K562 (cell line): ENCODE data around the gene PDE4D. TPM values are rescaled to one million over a fixed set of nuclear protein-coding genes. Genes with fewer than 3 reads are reported as not detected.
A peak's percentile ranks its signal among the peaks of the same experiment; 100 is the strongest.

Source experiments
- ATAC-seq: fragments of 200-7000 bp; cut with Tn5 transposase; 3 replicates; pipeline ENCODE4 v1.9.1; 2020; ENCODE audit warnings: moderate library complexity
- BruUV-seq: library from RNA; stranded (reverse); fragments of 400-500 nt; replicated peaks from 2 replicates; lab custom pipeline; 2021; lab: Mats Ljungman, UMichigan
- CTCF ChIA-PET: fragments of 300-600 bp; formaldehyde crosslinking; extraction: SDS; loops from one replicate; lab custom pipeline; 2021; ENCODE audit warnings: low intra/inter-chr PET ratio; lab: Yijun Ruan, JAX
- POLR2A ChIA-PET: fragments of 300-600, 350-650 bp; sonication (Branson Sonifier 250); formaldehyde crosslinking; extraction: SDS; loops from one replicate; lab custom pipeline; 2021; ENCODE audit warnings: antibody characterized with exemption, inconsistent platforms; lab: Yijun Ruan, JAX
- DNase-seq, 4 experiments: peaks; one replicate each; pipeline versions ENCODE4 v3.0.0 to v3.0.0-alpha.2; 2011 to 2018; ENCODE audit warnings: low spot score in 3 of 4, mixed read lengths in 3 of 4; ENCODE audit errors: extremely low read depth in 1 of 4
- FAIRE-seq: peaks from 2 replicates; lab custom pipeline; 2011; peaks lifted over from hg19 to GRCh38; lab: Jason Lieb, UNC
- H2AFZ ChIP-seq: 2 replicates; pipeline ENCODE4 v1.6.0; 2011; ENCODE audit warnings: low read depth, low read length, control low read depth, inconsistent platforms
- H3K27ac ChIP-seq: fragments of 200-600 bp; 3 replicates; pipeline ENCODE4 v1.8.0; 2011; ENCODE audit warnings: low read depth, mild to moderate bottlenecking, control low read depth, inconsistent platforms, low read length, moderate library complexity, mixed read lengths; ENCODE audit errors: extremely low read depth
- H3K27me3 ChIP-seq, 2 experiments: fragments of 300-600 bp in 1 of 2; 2 replicates in 1 of 2; 3 replicates in 1 of 2; pipeline versions ENCODE4 v1.6.0 to v1.8.0; 2011; ENCODE audit warnings: inconsistent platforms in 2 of 2, low read length in 2 of 2, mild to moderate bottlenecking in 1 of 2, mixed read lengths in 1 of 2, moderate library complexity in 1 of 2; ENCODE audit not compliant: control insufficient read depth in 2 of 2, insufficient read depth in 2 of 2
- H3K36me3 ChIP-seq: fragments of 300-600 bp; 3 replicates; pipeline ENCODE4 v1.8.0; 2011; ENCODE audit warnings: mild to moderate bottlenecking, low read length, inconsistent platforms; ENCODE audit not compliant: control insufficient read depth, insufficient read depth
- H3K4me1 ChIP-seq, 2 experiments: fragments of 200-600 bp in 1 of 2; replicated peaks in 1 of 2; 2 replicates in 1 of 2; 3 replicates in 1 of 2; pipeline versions ENCODE4 v1.5.1 to v1.8.0; 2011; ENCODE audit warnings: inconsistent platforms in 2 of 2, low read length in 2 of 2, mild to moderate bottlenecking in 1 of 2, mixed read lengths in 1 of 2, moderate library complexity in 1 of 2; ENCODE audit not compliant: control insufficient read depth in 2 of 2, insufficient read depth in 2 of 2
- H3K4me2 ChIP-seq: 2 replicates; pipeline ENCODE4 v1.6.1; 2011; ENCODE audit warnings: low read length, control low read depth, inconsistent platforms, mixed read lengths; ENCODE audit not compliant: insufficient read depth
- H3K4me3 ChIP-seq: fragments of 200-600 bp; sonication (generic), shearing (Covaris generic); 2 replicates; pipeline ENCODE4 v1.5.1; 2016; ENCODE audit warnings: control low read depth, inconsistent platforms
- H3K79me2 ChIP-seq: fragments of 200-600 bp; 3 replicates; pipeline ENCODE4 v1.8.0; 2011; ENCODE audit warnings: low read length, inconsistent platforms; ENCODE audit not compliant: control insufficient read depth, insufficient read depth
- H3K9ac ChIP-seq, 2 experiments: 2 replicates each; pipeline versions ENCODE4 v1.6.0 to v1.6.1; 2011; ENCODE audit warnings: low read depth in 2 of 2, low read length in 2 of 2, control low read depth in 1 of 2, inconsistent platforms in 1 of 2, mild to moderate bottlenecking in 1 of 2, mixed read lengths in 1 of 2; ENCODE audit not compliant: insufficient read depth in 1 of 2
- H3K9me1 ChIP-seq: one replicate; pipeline ENCODE4 v1.6.0; 2011; ENCODE audit warnings: inconsistent platforms, mild to moderate bottlenecking, low read length, moderate library complexity; ENCODE audit not compliant: control insufficient read depth, insufficient read depth
- H3K9me3 ChIP-seq: replicated peaks from 2 replicates; pipeline ENCODE4 v1.5.1; 2011; ENCODE audit warnings: low read depth, low read length, inconsistent platforms; ENCODE audit not compliant: control insufficient read depth, insufficient read depth
- H4K20me1 ChIP-seq: replicated peaks from 2 replicates; pipeline ENCODE4 v1.6.1; 2011; ENCODE audit warnings: low read length, inconsistent platforms, mixed read lengths; ENCODE audit not compliant: control insufficient read depth, insufficient read depth
- ARNT ChIP-seq, 2 experiments: fragments of 450-650 bp; IDR thresholded peaks; 2 replicates each; pipeline ENCODE4 v1.6.1; 2016; ENCODE audit warnings: mild to moderate bottlenecking in 1 of 2
- CBX1 ChIP-seq: sonication (generic); IDR thresholded peaks from 2 replicates; pipeline ENCODE4 v1.6.1; 2016; ENCODE audit warnings: antibody characterized with exemption, low read depth, mild to moderate bottlenecking
- CEBPG ChIP-seq, 3 experiments: fragments of 200-800 bp in 1 of 3; sonication (Bioruptor generic) in 1 of 3; sonication (generic) in 1 of 3; formaldehyde crosslinking in 1 of 3; IDR thresholded peaks in 2 of 3; conservative IDR thresholded peaks in 1 of 3; 2 replicates each; pipeline versions ENCODE4 v1.6.1 to v1.8.0; 2016 to 2022; ENCODE audit warnings: missing compliant biosample characterization in 2 of 3, missing genetic modification characterization in 2 of 3, mild to moderate bottlenecking in 1 of 3, missing genetic modification reagents in 1 of 3
- SRSF1 ChIP-seq: fragments of 200-400 bp; formaldehyde crosslinking; IDR thresholded peaks from 2 replicates; pipeline ENCODE4 v1.6.1; 2017; ENCODE audit warnings: mild to moderate bottlenecking, low read depth, low read length, moderate library complexity
- ZBTB8A ChIP-seq: fragments of 450-650 bp; IDR thresholded peaks from 2 replicates; pipeline ENCODE4 v1.6.1; 2018; ENCODE audit warnings: mild to moderate bottlenecking, moderate library complexity; ENCODE audit not compliant: partially characterized antibody
- WGBS: fragments of 100-300 bp; shearing (Covaris generic); methylation state at CpG from one replicate; pipeline ENCODE4 v1.1.6; 2016; ENCODE audit warnings: low coverage, mixed read lengths; ENCODE audit not compliant: insufficient coverage; ENCODE audit errors: missing lambda C conversion rate; 5-methylcytosine and 5-hydroxymethylcytosine counted together
- in situ Hi-C: fragments of 300-500 bp; cut with MboI; formaldehyde crosslinking; loops from 4 replicates; pipeline ENCODE4 v1.15.0; 2018; ENCODE audit warnings: inconsistent platforms, mixed read lengths
- intact Hi-C: fragments of 100-400 bp; cut with micrococcal nuclease; formaldehyde crosslinking; loops from 2 replicates; pipeline ENCODE4 v1.14.2; 2022
- polyA plus RNA-seq, 8 experiments: library from polyadenylated mRNA; depleted of rRNA in 4 of 8; stranded (reverse) in 5 of 8; unstranded in 3 of 8; fragments of >200 nt; fragmentation: Nextera tagmentation in 2 of 8; fragmentation: Illumina TruSeq in 1 of 8; extraction: Ambion mirVana in 2 of 8; extraction: Trizol in 1 of 8; gene quantifications; 2 replicates each; pipeline versions ENCODE4 v1.2.1 to v1.2.3, GENCODE V29; 2011 to 2014; ENCODE audit warnings: inconsistent platforms in 1 of 8, missing spikeins in 1 of 8
- total RNA-seq, 7 experiments: library from RNA; depleted of rRNA in 6 of 7; stranded (reverse); fragments of >200 nt in 6 of 7; fragmentation: Illumina TruSeq in 2 of 7; extraction: Trizol in 2 of 7; gene quantifications; 2 replicates each; pipeline versions ENCODE4 v1.2.1 to v1.2.3, GENCODE V29; 2011 to 2021; ENCODE audit warnings: low replicate concordance in 1 of 7
- TF ChIP-seq, protein P1 (sequence below): IDR thresholded peaks from 2 replicates; pipeline ENCODE4 v1.6.1; 2016; ENCODE audit warnings: missing genetic modification characterization, missing compliant biosample characterization
- TF ChIP-seq, protein P2 (sequence below): fragments of 250-450 bp; sonication (Bioruptor Pico); IDR thresholded peaks from 2 replicates; pipeline ENCODE4 v1.8.0; 2021; ENCODE audit warnings: moderate library complexity, mild to moderate bottlenecking, inconsistent platforms
- TF ChIP-seq, protein P3 (sequence below): fragments of 250-450 bp; sonication (Bioruptor Pico); IDR thresholded peaks from 2 replicates; pipeline ENCODE4 v1.5.1; 2021; ENCODE audit warnings: mild to moderate bottlenecking
- TF ChIP-seq, protein P4 (sequence below): sonication (generic); formaldehyde crosslinking; IDR thresholded peaks from 2 replicates; pipeline ENCODE4 v1.5.0; 2020; ENCODE audit warnings: missing genetic modification reagents

The PDE4D gene
- total and polyA plus RNA-seq, 9 of the 15 experiments (the other 6 are each of a cell fraction or from before 2014, with no cell fraction given): 0.04 to 0.46 (median 0.13) TPM

DNA sequence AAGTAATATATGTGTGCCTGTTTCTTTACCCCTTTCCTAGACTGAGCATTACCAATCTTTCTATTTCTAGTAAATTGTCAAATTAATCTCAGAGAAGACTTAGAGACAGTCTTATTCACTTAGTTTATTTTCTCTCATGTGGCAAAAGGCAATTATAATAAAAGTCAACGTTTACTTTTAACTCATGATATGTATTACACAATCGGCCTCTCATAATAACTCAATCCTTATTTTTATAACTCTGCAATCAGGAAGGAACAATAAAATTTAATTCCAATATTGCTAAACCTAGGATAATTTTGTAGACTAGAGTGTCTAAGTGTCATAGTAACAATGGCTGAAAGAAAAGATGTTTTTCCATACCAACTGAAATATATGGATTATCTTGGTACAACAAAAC lies 214.6 kb downstream of the PDE4D start:
- no peaks in the 10 kb centered on the region for H3K79me2 ChIP-seq
- BruUV-seq: no TSS peak
- no peaks in the 10 kb centered on the region for H4K20me1 ChIP-seq
- ChIA-PET POLR2A (no interaction called here), CTCF (no interaction called here)
- H2AFZ ChIP-seq: no peak overlapping the region
- FAIRE-seq (no peak), DNase-seq (no peak), ATAC-seq (no peak)
- H3K4me1 ChIP-seq: no peaks in the 10 kb centered on the region
- no peak overlapping the region for H3K4me3 ChIP-seq
- no peak overlapping the region for H3K9ac ChIP-seq
- no peaks in the 10 kb centered on the region for H3K36me3 ChIP-seq
- in situ Hi-C loops (loop anchor here (10.0 kb wide), 1 partner anchor 494 kb away; no protein-coding TSS in a partner anchor), intact Hi-C loops (no loop called here)
- 0% methylated on average over 2 of the region's 2 CpGs for WGBS
- no peak overlapping the region for H3K4me2 ChIP-seq
- no peaks in the 10 kb centered on the region; the same call in 1 of the 2 replicates for H3K9me3 ChIP-seq
- no peak overlapping the region for H3K27ac ChIP-seq
- no peaks in the 10 kb centered on the region for H3K9me1 ChIP-seq
- H3K27me3 ChIP-seq: no peaks in the 10 kb centered on the region
- TF ChIP-seq, protein P1, sequence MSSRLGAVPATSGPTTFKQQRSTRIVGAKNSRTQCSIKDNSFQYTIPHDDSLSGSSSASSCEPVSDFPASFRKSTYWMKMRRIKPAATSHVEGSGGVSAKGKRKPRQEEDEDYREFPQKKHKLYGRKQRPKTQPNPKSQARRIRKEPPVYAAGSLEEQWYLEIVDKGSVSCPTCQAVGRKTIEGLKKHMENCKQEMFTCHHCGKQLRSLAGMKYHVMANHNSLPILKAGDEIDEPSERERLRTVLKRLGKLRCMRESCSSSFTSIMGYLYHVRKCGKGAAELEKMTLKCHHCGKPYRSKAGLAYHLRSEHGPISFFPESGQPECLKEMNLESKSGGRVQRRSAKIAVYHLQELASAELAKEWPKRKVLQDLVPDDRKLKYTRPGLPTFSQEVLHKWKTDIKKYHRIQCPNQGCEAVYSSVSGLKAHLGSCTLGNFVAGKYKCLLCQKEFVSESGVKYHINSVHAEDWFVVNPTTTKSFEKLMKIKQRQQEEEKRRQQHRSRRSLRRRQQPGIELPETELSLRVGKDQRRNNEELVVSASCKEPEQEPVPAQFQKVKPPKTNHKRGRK (tag): no peak
- no peak for TF ChIP-seq CEBPG (CRISPR knock-in tag; IDR thresholded peaks at IDR 0.05)
- peak in 1 of 2 experiments; percentile 26; a peak in 1 of 4 replicates for TF ChIP-seq CEBPG (tag; conservative IDR thresholded peaks at IDR 0.05 in 1 of 2, IDR thresholded peaks at IDR 0.05 in 1 of 2)

DNA sequence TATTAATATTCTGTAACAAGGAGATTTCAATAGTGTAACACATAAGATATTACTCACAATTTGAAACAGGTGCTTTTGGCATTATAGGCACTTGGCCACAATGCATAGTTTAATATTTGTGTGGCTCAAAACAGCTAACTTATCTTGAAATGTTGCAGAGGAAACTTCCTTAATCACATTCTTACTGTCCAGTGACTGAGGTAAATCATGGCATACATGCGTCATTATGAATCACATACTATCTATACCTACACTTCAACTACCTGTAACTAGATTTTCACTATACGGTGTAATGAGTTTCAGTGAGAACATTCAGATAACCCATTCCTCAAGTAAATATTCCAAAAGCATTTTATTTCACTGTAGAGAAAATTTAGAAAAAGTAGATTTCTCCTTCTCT lies 218.8 kb downstream of the PDE4D start:
- in situ Hi-C loops: loop anchor here (10.0 kb wide), 1 partner anchor 490 kb away; no protein-coding TSS in a partner anchor
- no peaks in the 10 kb centered on the region for H3K79me2 ChIP-seq
- no TSS peak for BruUV-seq
- TF ChIP-seq SRSF1 (no peak), CBX1 (no peak), ARNT (IDR thresholded peaks at IDR 0.05) (no peak), ZBTB8A (no peak)
- TF ChIP-seq, protein P2, sequence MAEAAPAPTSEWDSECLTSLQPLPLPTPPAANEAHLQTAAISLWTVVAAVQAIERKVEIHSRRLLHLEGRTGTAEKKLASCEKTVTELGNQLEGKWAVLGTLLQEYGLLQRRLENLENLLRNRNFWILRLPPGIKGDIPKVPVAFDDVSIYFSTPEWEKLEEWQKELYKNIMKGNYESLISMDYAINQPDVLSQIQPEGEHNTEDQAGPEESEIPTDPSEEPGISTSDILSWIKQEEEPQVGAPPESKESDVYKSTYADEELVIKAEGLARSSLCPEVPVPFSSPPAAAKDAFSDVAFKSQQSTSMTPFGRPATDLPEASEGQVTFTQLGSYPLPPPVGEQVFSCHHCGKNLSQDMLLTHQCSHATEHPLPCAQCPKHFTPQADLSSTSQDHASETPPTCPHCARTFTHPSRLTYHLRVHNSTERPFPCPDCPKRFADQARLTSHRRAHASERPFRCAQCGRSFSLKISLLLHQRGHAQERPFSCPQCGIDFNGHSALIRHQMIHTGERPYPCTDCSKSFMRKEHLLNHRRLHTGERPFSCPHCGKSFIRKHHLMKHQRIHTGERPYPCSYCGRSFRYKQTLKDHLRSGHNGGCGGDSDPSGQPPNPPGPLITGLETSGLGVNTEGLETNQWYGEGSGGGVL (CRISPR knock-in tag): no peak
- TF ChIP-seq, protein P3, sequence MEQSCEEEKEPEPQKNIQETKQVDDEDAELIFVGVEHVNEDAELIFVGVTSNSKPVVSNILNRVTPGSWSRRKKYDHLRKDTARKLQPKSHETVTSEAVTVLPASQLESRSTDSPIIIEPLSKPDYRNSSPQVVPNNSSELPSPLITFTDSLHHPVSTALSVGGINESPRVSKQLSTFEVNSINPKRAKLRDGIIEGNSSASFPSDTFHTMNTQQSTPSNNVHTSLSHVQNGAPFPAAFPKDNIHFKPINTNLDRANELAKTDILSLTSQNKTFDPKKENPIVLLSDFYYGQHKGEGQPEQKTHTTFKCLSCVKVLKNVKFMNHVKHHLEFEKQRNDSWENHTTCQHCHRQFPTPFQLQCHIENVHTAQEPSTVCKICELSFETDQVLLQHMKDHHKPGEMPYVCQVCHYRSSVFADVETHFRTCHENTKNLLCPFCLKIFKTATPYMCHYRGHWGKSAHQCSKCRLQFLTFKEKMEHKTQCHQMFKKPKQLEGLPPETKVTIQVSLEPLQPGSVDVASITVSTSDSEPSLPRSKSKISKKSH (CRISPR knock-in tag): no peak
- TF ChIP-seq, protein P4, sequence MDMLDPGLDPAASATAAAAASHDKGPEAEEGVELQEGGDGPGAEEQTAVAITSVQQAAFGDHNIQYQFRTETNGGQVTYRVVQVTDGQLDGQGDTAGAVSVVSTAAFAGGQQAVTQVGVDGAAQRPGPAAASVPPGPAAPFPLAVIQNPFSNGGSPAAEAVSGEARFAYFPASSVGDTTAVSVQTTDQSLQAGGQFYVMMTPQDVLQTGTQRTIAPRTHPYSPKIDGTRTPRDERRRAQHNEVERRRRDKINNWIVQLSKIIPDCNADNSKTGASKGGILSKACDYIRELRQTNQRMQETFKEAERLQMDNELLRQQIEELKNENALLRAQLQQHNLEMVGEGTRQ: no peak

More for the DNA sequence above, 218.8 kb downstream of the PDE4D start:
- H3K9me1 ChIP-seq: no peaks in the 10 kb centered on the region
- H3K4me2 ChIP-seq: no peak overlapping the region
- ChIA-PET CTCF (no interaction called here), POLR2A (no interaction called here)
- no peak for DNase-seq
- no peaks in the 10 kb centered on the region for H4K20me1 ChIP-seq
- no peak overlapping the region for H3K4me3 ChIP-seq
- no peak overlapping the region for H3K27ac ChIP-seq
- intact Hi-C loops: no loop called here
- FAIRE-seq: no peak
- ATAC-seq: no peak
- WGBS: 5% methylated on average over 2 of the region's 2 CpGs
- H3K9me3 ChIP-seq: no peaks in the 10 kb centered on the region; the same call in 1 of the 2 replicates
- no peaks in the 10 kb centered on the region for H3K36me3 ChIP-seq
- no peak overlapping the region for H2AFZ ChIP-seq
- no peaks in the 10 kb centered on the region for H3K4me1 ChIP-seq
- H3K9ac ChIP-seq: no peak overlapping the region
- H3K27me3 ChIP-seq: no peaks in the 10 kb centered on the region
